GM21360 (cell line): Measurements from ENCODE around the gene STARD9.

ENCODE experiments used
- ATAC-seq: cut with Tn5 transposase; IDR thresholded peaks from one replicate; pipeline ENCODE4 v1.9.1; 2021; ENCODE audit warnings: mild to moderate bottlenecking, moderate library complexity; ENCODE audit not compliant: unreplicated experiment

STARD9 gene

DNA sequence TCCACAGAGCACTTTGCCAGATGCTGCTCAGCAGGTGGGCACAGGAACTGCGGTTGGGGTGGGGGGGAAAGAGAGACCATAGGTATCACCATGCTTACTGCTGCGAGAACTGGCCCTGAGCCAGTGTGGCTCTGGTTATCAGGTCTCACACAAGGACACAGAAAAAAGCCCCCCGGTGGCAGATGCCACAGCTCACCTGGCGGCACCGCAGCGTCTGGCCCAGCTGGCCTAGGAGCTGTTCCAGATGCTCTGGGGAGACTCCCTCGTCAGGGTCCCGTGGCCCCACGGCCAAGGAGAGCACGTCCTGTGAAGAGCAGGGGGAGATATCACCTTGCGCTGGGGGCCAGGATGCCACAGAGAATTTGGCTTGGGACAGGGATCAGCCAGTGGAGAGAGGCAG lies 150.7 kb downstream of the STARD9 start:
- no peak for ATAC-seq

DNA sequence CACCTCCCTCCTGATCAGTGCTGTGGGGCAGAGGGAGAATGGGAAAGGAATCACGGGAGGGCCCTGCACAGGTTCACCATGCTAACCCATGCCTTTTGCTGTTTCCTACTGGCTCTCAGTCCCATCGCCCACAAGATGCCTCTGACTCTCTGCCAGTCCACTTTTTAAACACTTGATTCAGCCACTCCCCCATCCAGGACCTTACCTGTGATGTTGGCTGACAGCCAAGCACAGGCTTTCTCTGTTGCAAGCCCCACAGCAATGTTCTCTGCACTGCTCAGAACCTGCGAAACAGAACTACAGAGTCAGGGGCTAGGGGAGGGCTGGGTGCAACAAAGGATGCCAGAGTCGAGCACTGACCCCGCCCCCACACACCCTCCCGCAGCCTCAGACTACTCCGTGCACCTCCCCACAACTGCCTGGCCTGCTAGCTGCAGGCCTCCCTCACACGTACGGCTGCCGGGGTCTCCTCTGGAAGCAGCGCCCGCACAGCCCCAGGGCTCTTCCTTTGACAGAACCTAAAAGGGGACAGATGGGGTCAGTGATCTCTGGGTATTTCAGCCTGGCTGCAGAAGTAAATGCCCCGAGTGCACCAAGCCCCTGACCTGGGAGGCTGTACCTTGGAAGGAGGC lies 152.5 kb downstream of the STARD9 start:
- no peak for ATAC-seq

DNA sequence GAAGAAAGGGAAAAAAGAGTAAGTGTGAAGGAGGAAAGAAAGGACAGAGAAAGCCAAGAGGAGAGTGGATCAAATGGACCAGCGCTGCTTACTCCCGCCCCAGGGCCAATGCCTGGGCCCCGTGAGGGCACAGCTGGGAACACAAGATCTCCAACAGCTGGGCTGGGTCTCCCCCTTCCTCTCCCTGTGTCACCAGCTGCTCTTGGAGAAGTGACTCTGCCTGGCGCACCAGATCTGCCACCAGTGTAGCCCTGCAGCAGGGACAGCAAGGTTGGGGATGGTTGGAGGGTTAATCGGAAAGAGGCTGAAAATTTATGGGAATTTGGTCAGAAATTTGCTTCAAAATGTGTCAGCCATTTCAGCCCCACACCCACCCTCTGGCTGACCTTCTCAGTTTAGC lies 153.2 kb downstream of the STARD9 start:
- no peak for ATAC-seq

DNA sequence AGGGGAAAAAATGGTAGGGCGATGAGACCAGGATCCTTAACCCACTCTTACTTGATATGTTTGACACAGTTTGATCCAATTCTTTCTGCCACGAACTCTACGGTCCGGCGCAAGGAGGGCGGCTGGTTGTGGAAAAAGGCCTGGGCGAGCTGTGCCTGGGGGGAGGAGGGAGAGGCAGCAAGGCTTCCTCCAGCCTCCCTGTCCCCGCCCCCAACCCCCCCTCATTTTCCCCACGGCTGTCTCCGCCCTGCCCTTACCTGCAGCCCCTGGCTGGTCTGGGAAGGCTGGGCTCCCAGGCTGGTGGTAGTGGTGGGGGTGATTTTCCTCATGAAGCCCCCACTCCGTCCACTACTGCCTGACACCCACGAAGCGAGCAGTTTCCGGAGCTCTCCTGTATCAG lies 153.6 kb downstream of the STARD9 start:
- no peak for ATAC-seq

DNA sequence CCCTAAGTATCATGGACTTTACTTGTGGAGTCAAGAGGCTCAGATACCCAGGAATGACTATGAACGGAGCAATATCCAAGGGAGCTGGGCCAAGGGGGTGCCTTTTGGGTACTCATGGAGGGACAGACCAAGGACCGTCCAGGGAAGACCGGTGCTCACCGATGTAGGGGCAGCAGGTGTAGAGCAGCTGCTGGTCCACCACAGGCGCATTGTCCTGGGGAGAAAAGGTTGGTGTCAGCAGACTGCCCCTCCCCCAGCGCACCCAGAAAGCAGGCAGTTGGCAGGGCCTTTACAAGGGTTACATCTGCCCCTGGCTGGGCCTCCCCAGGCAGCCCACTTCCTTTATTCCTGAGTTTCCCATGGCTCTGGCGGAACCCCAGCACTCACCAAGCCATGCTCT lies 154.0 kb downstream of the STARD9 start:
- no peak for ATAC-seq

DNA sequence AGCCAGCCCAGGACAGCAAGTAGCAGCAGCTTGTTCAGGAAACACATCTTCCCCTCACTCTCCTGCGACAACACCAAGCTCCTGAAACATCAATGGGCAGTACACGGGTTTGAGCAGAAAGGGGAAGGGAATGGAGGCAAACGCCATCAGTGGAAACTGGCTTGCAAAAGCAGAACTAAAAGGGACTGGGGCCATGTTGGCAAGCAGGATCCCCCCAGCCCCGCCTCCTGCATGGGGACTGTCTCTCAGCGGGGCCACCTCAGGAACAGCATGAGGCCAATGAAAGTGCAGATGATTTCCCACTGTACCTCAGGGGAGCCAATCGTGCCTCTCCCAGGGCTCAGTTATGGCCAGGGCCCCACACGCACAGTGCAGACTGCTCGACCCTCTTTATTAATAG lies 154.7 kb downstream of the STARD9 start:
- ATAC-seq: no peak

DNA sequence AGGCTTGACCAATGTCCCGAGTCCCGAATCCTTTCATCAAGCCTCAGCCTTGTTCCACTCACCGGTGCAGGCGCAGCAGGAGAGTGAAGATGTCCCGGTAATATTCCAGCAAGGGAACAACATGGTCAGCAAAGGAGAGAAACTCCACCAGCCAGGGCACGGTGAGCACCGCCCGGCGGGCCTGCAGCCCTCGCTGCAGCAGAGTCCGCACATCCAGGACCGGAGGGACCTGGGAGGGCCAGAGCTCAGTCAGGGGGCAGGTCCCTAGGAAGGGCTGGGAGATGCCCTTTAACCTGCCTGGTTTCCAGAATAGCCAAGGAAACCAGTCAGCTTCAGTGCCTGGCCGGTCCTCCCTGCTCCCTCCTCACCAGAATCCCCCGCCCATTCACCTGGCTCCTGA lies 155.1 kb downstream of the STARD9 start:
- no peak for ATAC-seq

DNA sequence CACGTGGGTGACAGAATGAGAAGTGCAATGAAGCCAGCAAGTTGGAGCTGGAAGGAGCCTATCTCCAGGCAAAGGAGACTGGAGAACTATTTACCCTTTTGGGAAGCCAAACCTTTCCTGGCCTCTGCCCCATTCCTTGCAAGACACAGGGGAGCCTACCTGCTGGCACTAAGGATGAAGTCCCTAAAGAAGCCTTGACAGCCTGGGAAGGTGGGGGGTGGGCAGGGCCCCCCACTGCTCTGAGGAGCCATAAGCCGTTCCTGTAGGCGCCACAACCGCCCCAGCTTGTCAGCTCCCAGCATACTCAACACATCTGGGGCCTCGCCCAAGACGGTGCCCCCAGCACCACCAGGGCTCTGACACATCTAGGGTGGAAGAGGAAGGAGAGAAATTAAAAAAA lies 156.1 kb downstream of the STARD9 start:
- ATAC-seq: no peak

DNA sequence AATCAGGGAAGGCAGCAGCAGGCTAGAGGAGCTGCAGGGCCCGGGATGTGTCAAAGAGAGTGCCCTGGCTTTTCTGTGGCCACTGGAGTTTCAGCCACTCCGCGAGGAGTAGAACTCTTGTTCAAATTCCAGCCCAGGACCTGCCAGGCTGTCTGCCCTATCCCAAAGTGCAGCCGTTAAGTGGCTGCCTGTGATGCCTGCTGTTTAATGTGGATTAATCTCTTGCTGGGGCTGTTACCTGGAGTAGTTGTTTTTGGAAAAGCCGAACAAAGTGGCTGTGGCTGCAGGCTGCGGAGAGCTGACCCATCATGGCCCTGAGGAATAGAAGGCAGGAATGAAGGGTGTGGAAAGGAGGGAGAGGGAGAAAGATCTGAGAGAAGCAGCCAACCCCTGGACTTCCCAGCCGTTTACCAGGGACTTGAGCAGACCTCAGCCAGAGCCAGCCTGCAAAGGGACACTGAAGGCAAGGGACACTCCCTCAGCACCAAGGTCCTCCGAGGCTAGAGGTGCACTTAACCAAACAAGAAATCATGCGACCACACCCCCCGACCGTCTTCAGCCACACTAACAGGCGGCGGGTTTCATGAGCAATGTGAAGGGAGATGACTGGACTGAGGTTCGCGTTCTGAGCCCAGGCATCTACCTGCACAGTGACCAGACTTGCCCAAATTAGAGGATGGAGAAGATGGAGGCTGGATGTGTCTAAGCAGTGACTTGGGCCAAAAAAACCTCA lies 156.9 kb downstream of the STARD9 start:
- no peak for ATAC-seq

DNA sequence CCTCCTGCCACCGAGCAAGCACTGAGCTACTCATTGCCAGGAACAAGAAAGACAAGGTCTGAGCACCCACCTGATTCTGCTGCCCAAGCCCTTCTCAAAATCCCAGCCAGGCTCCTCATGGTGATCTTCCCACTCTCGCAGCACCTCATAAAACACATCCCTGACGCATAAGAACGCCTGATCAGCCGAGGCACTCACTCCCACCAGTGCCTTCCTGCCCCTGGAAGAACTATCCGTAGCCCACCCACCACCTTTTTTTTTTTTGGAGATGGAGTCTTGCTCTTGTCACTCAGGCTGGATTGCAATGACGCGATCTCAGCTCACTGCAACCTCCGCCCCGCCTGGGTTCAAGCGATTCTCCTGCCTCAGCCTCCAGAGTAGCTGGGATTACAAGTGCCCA lies 157.6 kb downstream of the STARD9 start:
- no peak for ATAC-seq

DNA sequence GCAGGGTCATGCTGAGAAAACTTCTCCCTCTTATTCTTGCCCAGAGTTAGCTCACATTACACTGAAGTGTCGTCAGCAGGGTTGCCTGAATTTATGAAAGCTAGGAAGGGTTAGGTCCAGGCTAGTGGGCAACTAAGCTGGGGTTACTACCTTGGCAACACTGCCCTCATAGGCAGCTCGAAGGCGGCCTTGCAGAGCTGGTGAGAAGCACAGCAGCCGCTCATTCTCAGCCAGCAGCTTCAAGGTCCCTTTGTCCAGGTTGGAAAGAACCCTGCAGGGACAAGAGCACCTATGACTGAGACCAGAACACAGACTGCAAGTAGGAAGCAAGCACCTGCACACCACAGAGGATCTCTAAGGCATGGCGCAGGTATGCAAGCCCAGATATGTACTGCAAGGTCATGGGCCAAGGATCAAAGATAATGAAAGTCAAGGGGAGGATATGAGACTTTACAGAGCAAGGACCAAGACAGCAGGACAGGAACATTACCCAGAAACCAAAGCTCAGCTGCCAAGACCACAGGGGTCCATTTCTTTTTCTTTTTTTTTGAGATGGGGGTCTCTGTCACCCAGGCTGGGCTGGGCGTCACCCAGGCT lies 158.8 kb downstream of the STARD9 start:
- no peak for ATAC-seq

DNA sequence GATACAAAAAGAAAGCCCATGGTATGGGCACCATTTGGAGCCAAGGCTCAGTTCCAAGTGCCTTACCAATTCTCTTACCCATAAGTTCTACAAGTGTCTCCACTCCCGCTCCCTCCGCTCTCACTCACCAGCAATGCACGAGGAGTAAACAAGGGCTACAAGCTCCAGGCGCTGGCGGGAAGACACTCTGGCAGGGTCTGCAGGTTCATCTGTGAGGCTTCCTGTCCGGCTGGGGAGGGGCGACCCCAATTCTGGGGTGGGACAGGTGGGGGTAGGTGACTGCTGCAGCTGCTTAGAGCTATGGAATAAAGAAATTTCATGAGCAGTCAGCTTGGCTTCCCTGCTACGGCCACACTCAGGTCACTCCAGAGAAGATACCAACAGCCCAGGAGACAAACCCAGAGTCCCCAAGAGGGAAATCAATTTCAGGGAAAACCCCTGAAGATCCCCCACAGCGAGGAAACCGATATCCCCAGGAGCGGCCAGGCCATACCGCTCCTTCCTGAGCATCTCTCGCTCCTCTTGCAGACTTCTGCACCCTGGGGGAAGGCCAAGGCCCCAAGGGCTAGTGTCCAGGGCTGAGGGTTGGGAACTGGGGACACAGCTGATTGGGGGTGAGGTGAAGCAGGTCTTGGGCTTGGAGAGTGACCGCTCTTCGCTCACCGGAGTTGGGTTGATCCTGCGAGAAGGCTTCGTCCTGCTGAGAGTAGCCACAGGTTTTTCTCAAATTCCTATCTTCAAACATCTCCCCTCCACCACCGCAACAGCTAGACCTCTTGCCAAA lies 160.2 kb downstream of the STARD9 start:
- no peak for ATAC-seq

DNA sequence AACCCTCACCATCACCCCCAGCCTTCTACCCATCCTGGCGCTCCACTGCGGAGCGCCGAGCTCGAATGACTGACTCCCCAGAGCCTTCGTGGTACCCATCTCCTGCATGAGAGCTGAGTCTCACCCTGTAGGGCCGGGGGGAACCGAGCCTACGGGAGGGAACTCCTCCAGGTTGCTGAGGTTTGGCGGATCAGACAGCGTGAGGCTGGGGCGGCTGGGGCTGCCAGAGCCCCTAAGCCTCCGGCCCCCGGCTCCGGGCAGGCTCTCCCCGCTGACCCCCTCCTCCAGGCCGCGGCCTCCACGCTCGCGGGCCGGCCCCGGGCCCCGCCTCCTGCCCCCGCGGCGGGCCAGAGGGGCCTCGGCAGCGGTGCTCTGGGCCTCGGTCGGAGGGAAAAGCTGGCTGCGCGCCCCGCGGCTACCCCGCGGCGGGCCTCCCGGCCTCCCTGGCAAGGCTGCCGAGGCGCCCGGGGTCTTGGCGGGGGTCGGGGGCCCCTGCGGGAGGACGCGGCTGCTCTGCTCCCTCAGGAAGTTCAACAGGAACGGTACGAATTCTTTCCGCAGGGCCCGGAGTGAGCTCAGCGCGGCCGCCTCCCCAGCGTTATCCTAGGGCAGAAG lies 160.9 kb downstream of the STARD9 start:
- ATAC-seq: peak; percentile 29

DNA sequence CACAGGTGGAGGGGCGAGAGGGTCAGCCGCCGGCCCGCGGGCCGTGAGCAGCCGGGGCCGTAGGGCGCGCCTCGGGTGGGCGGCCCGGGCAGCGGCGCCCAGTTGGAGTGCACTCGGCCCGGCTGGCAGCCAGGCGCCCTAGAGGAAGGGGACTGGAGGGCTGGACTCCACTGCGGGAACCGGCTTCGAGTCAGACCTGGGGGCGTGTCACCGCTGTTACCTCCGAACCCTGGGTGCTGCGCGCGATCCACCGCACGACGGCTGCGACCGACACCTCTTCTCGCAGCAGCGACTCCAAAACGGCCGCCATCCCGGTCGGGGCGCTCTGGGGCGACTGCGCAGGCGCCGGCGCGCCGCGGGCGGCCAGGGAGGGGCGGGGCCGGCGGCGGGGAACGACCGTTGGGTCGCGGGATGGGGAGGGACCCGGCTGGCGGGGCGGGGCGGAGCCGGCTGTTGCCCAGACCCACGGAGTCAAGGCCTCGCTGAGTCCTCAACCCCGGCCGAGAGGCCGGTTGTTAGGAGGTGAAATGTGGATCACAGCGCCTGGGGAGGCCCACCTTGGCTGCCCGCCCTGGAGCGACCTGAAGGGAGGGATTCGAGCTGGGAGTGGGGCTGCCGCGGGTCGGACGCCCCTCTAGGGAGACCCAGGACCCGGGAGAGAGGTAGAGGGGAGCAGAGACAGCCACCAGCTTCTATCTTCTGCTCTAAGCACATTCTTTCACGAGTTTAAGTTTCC lies 161.6 kb downstream of the STARD9 start, which contains the start of gene CDAN1:
Gene CDAN1, minus strand, starts transcription at position 336 of the 736 bp plus-strand sequence. Its CDS starts 26 bp downstream, at position 310.
- ATAC-seq: peak; percentile 82

DNA sequence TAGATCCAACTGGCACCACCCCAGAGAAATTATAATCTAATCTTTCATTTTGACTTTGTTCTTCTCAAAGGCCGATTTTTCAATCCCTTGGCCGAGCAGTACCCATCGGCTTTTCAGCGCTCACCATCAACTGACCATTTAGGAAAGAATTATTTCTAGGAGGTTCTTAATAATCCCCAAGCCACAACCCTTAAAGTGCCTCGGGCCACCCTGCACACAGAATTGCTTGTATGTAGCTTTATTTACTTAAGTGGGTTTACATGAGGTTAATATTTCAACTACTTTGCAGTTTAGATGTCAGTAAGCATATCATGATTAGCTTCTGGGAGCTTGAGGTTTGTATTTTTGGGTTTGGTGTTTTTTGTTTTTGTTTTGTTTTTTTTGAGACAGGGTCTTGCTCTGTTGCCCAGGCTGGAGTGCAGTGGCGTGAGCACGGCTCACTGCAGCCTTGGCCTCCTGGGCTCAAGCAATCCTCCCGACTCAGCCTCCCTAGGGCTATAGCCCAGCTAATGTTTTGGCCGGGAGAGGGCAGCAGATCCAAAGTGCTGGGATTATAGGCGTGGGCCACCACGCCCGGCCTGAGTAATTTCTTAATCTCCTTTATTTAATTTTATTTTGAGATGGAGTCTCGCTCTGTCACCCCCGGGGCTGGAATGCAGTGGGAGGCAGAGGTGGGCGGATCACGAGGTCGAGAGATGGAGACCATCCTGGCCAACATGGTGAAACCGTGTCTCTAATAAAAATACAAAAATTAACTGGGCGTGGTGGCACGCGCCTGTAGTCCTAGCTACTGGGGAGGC lies 162.3 kb downstream of the STARD9 start:
- ATAC-seq: no peak

DNA sequence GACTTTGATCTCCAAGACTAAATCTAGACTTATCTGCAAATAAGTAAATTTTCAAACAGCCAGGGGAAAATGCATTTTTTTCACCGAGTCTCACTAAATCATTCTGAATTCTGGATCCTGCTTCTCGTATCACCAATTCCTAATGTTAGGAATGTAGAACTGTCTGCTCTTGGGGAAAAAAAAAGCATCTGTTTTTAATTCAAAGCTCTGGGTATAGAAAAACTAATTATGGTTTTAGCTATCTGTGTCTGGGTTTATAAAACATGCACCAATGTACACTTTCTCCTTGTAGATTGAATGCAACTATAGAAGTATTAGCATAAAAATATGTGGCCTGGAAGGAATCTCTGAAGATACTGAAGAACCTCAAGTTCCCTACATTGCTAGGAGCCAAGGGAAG lies 166.3 kb downstream of the STARD9 start:
- no peak for ATAC-seq

DNA sequence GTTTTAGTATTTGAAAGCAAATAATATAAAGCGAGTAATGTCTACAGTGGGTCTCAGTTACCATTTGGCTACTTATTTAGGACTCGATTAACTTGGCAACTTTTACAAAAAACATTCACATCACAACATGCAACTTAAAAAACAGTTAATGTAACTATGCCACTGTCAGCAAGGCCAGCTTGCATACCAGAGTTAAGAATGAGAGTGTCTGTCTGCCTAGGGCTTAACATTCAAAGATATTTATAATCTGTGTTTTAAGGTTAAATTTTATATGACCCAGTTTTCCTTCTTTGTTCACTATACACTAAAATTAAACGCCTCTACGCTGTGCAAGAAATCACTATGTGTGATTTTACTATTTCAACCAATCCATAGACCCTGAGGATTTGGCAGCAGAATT lies 166.7 kb downstream of the STARD9 start:
- no peak for ATAC-seq

DNA sequence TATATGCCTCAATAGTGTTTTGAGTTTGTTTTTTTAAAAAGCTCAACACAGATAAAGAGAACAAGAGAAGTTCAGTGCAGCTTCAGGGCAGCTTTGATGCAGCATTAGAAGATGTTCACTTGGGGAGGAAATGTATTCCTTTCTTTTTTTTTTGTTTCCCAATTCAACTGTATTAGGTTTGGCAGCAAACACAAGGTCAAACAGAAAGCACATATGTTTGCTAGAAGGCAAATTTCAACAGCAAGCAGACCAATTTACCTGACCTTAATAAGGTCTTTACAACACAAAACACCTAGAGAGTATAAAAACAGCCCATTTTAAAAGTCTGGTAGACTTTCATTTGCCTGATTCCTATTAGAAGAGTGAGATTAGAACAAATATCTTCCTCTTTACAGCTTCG lies 168.8 kb downstream of the STARD9 start:
- ATAC-seq: no peak

DNA sequence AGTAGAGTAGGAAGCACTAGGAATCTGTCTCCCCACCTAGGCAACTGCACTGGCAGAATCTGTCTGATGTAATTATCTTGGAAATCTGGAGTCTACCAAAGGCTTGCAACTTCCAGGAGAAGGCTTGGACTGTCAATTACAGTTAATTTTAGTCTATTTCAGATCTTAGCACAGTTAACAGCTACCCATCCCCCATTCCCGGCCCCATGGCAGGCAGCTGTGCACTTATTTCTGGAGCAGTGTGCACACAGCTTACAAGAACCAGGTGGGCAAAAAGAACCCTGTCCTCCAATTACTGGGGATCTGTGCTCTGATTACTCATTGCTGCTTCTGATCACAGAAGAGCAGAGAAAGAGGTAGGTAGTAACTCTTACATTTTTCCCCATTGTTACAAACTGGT lies 173.9 kb downstream of the STARD9 start:
- no peak for ATAC-seq

DNA sequence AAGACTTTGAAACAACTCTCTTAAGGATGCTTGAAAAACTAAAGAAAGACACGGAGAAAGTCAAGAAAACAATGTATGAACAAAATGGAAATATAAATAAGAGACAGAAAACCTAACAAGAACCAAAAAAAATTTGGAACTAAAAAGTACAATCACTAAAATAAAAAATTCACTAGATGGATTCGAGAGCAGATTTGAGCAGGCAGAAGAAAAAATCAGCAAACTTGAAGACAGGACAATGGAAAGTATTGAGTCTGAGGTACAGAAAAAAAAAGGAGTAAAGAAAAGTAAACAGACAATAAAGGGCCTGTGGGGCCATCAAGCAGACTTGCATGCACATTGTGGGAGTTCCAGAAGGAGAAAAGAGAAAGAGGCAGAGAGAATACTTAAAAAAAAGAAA lies 174.9 kb downstream of the STARD9 start:
- ATAC-seq: no peak
